Uterus (tissue), 2 donors: Measurements from ENCODE around the gene BET1.

Source experiments
- POLR2A ChIP-seq, 2 donors: fragments of 450-650 bp; IDR thresholded peaks; one replicate each; pipeline ENCODE4 v1.6.1; 2016; ENCODE audit warnings: antibody characterized with exemption in 2 of 2, mild to moderate bottlenecking in 1 of 2, moderate library complexity in 1 of 2
- TF ChIP-seq, protein P1 (sequence below), 4 experiments: fragments of 200-600 bp in 2 of 4; fragments of 450-650 bp in 2 of 4; sonication (generic) in 2 of 4; IDR thresholded peaks; one replicate each; pipeline ENCODE4 v1.5.1; 2016 to 2019; ENCODE audit warnings: antibody characterized with exemption in 4 of 4, mild to moderate bottlenecking in 2 of 4, moderate library complexity in 1 of 4

GRCh38 chr7:94045581-94045980 is 41.4 kb upstream of the BET1 start:
- TF ChIP-seq, protein P1, sequence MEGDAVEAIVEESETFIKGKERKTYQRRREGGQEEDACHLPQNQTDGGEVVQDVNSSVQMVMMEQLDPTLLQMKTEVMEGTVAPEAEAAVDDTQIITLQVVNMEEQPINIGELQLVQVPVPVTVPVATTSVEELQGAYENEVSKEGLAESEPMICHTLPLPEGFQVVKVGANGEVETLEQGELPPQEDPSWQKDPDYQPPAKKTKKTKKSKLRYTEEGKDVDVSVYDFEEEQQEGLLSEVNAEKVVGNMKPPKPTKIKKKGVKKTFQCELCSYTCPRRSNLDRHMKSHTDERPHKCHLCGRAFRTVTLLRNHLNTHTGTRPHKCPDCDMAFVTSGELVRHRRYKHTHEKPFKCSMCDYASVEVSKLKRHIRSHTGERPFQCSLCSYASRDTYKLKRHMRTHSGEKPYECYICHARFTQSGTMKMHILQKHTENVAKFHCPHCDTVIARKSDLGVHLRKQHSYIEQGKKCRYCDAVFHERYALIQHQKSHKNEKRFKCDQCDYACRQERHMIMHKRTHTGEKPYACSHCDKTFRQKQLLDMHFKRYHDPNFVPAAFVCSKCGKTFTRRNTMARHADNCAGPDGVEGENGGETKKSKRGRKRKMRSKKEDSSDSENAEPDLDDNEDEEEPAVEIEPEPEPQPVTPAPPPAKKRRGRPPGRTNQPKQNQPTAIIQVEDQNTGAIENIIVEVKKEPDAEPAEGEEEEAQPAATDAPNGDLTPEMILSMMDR (IDR thresholded peaks at IDR 0.05) = no peak
- TF ChIP-seq POLR2A (IDR thresholded peaks at IDR 0.05) = no peak
